CD4-positive, alpha-beta T cell treated with Interferon gamma for 1 hour (primary cell): ENCODE measurements around the gene MARK4.
"Not testable (repeated sequence)": the region's sequence is repeated elsewhere in the genome, so short reads cannot be mapped to it uniquely, and the experiment has no call there.

Experiments used
- DNase-seq: peaks from one replicate; pipeline ENCODE4 v3.0.0-alpha.2; 2020

Gene MARK4

GRCh38 chr19:45250832-45251451, at the start of gene MARK4:
TSS of gene MARK4 (plus strand) at chr19:45251271. CDS start at chr19:45251589, 318 bp downstream.
- peak; percentile 66 for DNase-seq

- DNase-seq: no peak
These were observed 48.4 kb upstream of the MARK4 start for GRCh38 chr19:45202637-45203036.

- no peak for DNase-seq
These were observed 45.3 kb upstream of the MARK4 start for GRCh38 chr19:45205810-45206209.

- no peak for DNase-seq
These were observed 44.7 kb upstream of the MARK4 start for GRCh38 chr19:45206328-45206727.

GRCh38 chr19:45211751-45212381, 39.2 kb upstream of the MARK4 start:
- no peak for DNase-seq

GRCh38 chr19:45213031-45213430, 38.0 kb upstream of the MARK4 start:
- DNase-seq: no peak

GRCh38 chr19:45215391-45216191, 35.5 kb upstream of the MARK4 start:
- DNase-seq: no peak

- no peak for DNase-seq
These were observed 34.4 kb upstream of the MARK4 start for GRCh38 chr19:45216667-45217066.

- DNase-seq: no peak
These were observed 33.7 kb upstream of the MARK4 start for GRCh38 chr19:45217193-45217956.

- DNase-seq: no peak
These were observed 33.1 kb upstream of the MARK4 start for GRCh38 chr19:45217957-45218334.

- DNase-seq: no peak
These were observed 32.6 kb upstream of the MARK4 start for GRCh38 chr19:45218426-45218825.

- no peak for DNase-seq
These were observed 31.9 kb upstream of the MARK4 start for GRCh38 chr19:45218911-45219743.

- no peak for DNase-seq
These were observed 28.3 kb upstream of the MARK4 start for GRCh38 chr19:45222724-45223123.

GRCh38 chr19:45223879-45224278, 27.2 kb upstream of the MARK4 start:
- no peak for DNase-seq

- DNase-seq: no peak
These were observed 26.4 kb upstream of the MARK4 start for GRCh38 chr19:45224645-45225044.

- DNase-seq: not testable (repeated sequence)
These were observed 22.0 kb upstream of the MARK4 start for GRCh38 chr19:45229056-45229455.

GRCh38 chr19:45231891-45232290, 19.2 kb upstream of the MARK4 start:
- DNase-seq: no peak

GRCh38 chr19:45234089-45234869, 16.8 kb upstream of the MARK4 start:
- no peak for DNase-seq

- no peak for DNase-seq
These were observed 15.6 kb upstream of the MARK4 start for GRCh38 chr19:45235485-45235884.

- no peak for DNase-seq
These were observed 12.5 kb upstream of the MARK4 start for GRCh38 chr19:45238556-45238955.

GRCh38 chr19:45243144-45243732, 7.8 kb upstream of the MARK4 start:
- DNase-seq: no peak
